Neural progenitor cell (in vitro differentiated cells): ENCODE results near the gene CDH13.

Experiments used
- CTCF ChIP-seq: fragments of 200-600 bp; sonication (generic); IDR thresholded peaks from 2 replicates; pipeline ENCODE4 v1.5.1; 2017; ENCODE audit warnings: antibody characterized with exemption, mild to moderate bottlenecking
- EZH2 ChIP-seq: fragments of 200-600 bp; sonication (generic); IDR thresholded peaks from 2 replicates; pipeline ENCODE4 v1.6.1; 2017; ENCODE audit warnings: antibody characterized with exemption, mild to moderate bottlenecking, moderate library complexity
- EZH2phosphoT487 ChIP-seq: fragments of 200-600 bp; sonication (generic); IDR thresholded peaks from 2 replicates; pipeline ENCODE4 v1.6.1; 2017; ENCODE audit warnings: antibody characterized with exemption

- no peak for TF ChIP-seq CTCF
- TF ChIP-seq EZH2phosphoT487, result no peak
- no peak for TF ChIP-seq EZH2
These were observed 941.6 kb downstream of the CDH13 start for GRCh38 chr16:83568345-83568744.
